GM18519 (cell line): ENCODE measurements around the gene BPIFB1.

Experiments used
- ATAC-seq: cut with Tn5 transposase; IDR thresholded peaks from one replicate; pipeline ENCODE4 v1.9.1; 2021; ENCODE audit warnings: mild to moderate bottlenecking, moderate library complexity; ENCODE audit not compliant: unreplicated experiment, low FRiP score

BPIFB1 gene

GRCh38 chr20:33320006-33320405 is 37.0 kb downstream of the BPIFB1 start:
- ATAC-seq, result no peak

GRCh38 chr20:33322456-33322855 is 39.4 kb downstream of the BPIFB1 start:
- ATAC-seq, result no peak

GRCh38 chr20:33323236-33323635 is 40.2 kb downstream of the BPIFB1 start:
- ATAC-seq, result no peak

- ATAC-seq, result no peak
These were observed 42.3 kb downstream of the BPIFB1 start for GRCh38 chr20:33325350-33325749.

- ATAC-seq, result no peak
These were observed 45.4 kb downstream of the BPIFB1 start for GRCh38 chr20:33328157-33329137.

- ATAC-seq, result no peak
These were observed 50.0 kb downstream of the BPIFB1 start for GRCh38 chr20:33332905-33333456.

GRCh38 chr20:33333616-33334015 is 50.6 kb downstream of the BPIFB1 start:
- ATAC-seq, result no peak

GRCh38 chr20:33334111-33334510 is 51.1 kb downstream of the BPIFB1 start:
- no peak for ATAC-seq

GRCh38 chr20:33336375-33336774 is 53.4 kb downstream of the BPIFB1 start:
- ATAC-seq, result no peak

- ATAC-seq, result no peak
These were observed 54.1 kb downstream of the BPIFB1 start for GRCh38 chr20:33337119-33337518.

- no peak for ATAC-seq
These were observed 54.6 kb downstream of the BPIFB1 start for GRCh38 chr20:33337531-33338165.

- no peak for ATAC-seq
These were observed 55.6 kb downstream of the BPIFB1 start for GRCh38 chr20:33338467-33339258.

- no peak for ATAC-seq
These were observed 56.6 kb downstream of the BPIFB1 start for GRCh38 chr20:33339515-33340058.

GRCh38 chr20:33343521-33343920 is 60.5 kb downstream of the BPIFB1 start:
- ATAC-seq, result no peak

GRCh38 chr20:33345342-33345741 is 62.3 kb downstream of the BPIFB1 start:
- no peak for ATAC-seq

GRCh38 chr20:33348136-33348937 is 65.3 kb downstream of the BPIFB1 start:
- ATAC-seq, result no peak

- ATAC-seq, result no peak
These were observed 66.5 kb downstream of the BPIFB1 start for GRCh38 chr20:33349493-33349892.

GRCh38 chr20:33351696-33352095 is 68.7 kb downstream of the BPIFB1 start:
- ATAC-seq, result no peak

GRCh38 chr20:33352258-33353012 is 69.4 kb downstream of the BPIFB1 start:
- no peak for ATAC-seq
